ENCODE data around the gene ELK3. TPM values are rescaled to one million over a fixed set of nuclear protein-coding genes. Genes with fewer than 3 reads are reported as not detected.

The ELK3 gene
- total and polyA plus RNA-seq, 10 donors: 14.5 to 92.7 (median 52.9) TPM

DNA sequence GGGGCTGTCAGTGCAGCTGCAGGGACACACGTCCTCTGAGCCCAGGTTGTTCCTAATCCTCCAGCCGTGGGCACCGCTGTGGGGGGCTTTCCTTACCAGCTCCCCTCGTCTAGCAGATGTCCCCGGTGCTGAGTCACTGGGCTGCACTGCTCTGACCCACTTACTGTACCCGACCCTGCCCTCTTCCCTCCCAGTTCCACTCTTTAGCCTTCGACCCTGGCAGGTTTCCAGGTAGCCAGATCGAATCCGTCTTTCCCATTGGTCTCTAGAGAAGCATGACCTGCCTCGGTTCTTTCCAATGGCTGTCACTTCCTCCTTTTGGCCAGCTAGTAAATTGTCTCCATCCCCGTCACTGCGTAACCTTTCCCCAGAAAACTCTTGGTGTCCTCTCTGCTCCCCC lies 48.4 kb downstream of the ELK3 start:
- TF ChIP-seq, protein P1, sequence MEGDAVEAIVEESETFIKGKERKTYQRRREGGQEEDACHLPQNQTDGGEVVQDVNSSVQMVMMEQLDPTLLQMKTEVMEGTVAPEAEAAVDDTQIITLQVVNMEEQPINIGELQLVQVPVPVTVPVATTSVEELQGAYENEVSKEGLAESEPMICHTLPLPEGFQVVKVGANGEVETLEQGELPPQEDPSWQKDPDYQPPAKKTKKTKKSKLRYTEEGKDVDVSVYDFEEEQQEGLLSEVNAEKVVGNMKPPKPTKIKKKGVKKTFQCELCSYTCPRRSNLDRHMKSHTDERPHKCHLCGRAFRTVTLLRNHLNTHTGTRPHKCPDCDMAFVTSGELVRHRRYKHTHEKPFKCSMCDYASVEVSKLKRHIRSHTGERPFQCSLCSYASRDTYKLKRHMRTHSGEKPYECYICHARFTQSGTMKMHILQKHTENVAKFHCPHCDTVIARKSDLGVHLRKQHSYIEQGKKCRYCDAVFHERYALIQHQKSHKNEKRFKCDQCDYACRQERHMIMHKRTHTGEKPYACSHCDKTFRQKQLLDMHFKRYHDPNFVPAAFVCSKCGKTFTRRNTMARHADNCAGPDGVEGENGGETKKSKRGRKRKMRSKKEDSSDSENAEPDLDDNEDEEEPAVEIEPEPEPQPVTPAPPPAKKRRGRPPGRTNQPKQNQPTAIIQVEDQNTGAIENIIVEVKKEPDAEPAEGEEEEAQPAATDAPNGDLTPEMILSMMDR (IDR thresholded peaks at IDR 0.05 in 8 of 11, conservative IDR thresholded peaks at IDR 0.05 in 3 of 11): no peak
- TF ChIP-seq POLR2AphosphoS5 (IDR thresholded peaks at IDR 0.05): peak; percentile 24 to 52 (median 38)
- no peak for TF ChIP-seq POLR2A (IDR thresholded peaks at IDR 0.05)
- peak; percentile 67 for DNase-seq
- H3K36me3 ChIP-seq: peaks cover 3 to 43% (median 12%) of the 10 kb centered on the region in 6 donors
- H3K27ac ChIP-seq: peak overlapping the region in 7 of 8 donors; percentile 3 to 80 (median 65)
- H3K4me3 ChIP-seq: no peak overlapping the region
- intact Hi-C loops (cut with DNase I; ENCODE audit: low total_unique reads): no loop called here
- H3K27me3 ChIP-seq (replicated peaks in 1 of 7): no peaks in the 10 kb centered on the region
- no peaks in the 10 kb centered on the region for H3K9me3 ChIP-seq
- peaks cover 5 to 78% (median 52%) of the 10 kb centered on the region in 6 donors for H3K4me1 ChIP-seq
- WGBS, 5 donors: 52 to 69% (median 61%) methylated on average over 11 to 12 of the region's 12 CpGs

DNA sequence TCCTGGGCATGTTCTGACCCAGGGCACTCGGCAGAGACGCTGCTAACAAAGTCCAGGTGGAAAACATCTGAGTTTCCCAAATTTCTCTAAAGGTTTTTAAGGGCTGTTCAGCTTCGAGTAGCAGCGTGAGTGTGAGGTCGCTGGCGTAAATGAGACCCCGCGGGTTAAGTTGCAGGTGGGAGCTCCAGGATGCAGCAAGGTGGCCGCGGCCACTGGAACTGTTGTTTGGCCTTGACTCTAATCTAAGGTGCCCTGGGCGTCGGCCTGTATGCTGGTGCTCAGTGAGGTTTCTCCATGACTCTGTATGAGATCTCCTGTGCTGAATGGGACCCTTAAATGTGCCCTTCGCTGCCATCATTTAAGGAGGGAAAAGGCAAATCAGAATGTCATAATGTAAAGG lies 50.7 kb downstream of the ELK3 start:
- 73 to 88% (median 83%) methylated on average over 13 of the region's 13 CpGs for WGBS, 5 donors
- peak overlapping the region in 4 of 8 donors; percentile 5 to 48 (median 21) for H3K27ac ChIP-seq
- no peaks in the 10 kb centered on the region for H3K27me3 ChIP-seq (replicated peaks in 1 of 7)
- TF ChIP-seq, protein P1 (IDR thresholded peaks at IDR 0.05 in 8 of 11, conservative IDR thresholded peaks at IDR 0.05 in 3 of 11): no peak
- peak in 1 of 3 donors; percentile 23 for TF ChIP-seq POLR2AphosphoS5 (IDR thresholded peaks at IDR 0.05)
- intact Hi-C loops (cut with DNase I; ENCODE audit: low total_unique reads): no loop called here
- H3K4me1 ChIP-seq: peaks cover 0 to 75% (median 41%) of the 10 kb centered on the region in 6 donors
- H3K9me3 ChIP-seq: no peaks in the 10 kb centered on the region
- DNase-seq: peak; percentile 51
- H3K4me3 ChIP-seq: no peak overlapping the region
- H3K36me3 ChIP-seq: peaks cover 5 to 60% (median 23%) of the 10 kb centered on the region in 6 donors

DNA sequence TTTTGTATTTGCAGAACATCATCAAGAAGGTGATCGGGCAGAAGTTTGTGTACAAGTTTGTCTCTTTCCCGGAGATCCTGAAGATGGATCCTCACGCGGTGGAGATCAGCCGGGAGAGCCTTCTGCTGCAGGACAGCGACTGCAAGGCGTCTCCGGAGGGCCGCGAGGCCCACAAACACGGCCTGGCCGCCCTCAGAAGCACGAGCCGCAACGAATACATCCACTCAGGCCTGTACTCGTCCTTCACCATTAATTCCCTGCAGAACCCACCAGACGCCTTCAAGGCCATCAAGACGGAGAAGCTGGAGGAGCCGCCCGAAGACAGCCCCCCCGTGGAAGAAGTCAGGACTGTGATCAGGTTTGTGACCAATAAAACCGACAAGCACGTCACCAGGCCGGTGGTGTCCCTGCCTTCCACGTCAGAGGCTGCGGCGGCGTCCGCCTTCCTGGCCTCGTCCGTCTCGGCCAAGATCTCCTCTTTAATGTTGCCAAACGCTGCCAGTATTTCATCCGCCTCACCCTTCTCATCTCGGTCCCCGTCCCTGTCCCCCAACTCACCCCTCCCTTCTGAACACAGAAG lies 52.8 kb downstream of the ELK3 start:
- Histone ChIP-seq H3K9me3 (no peaks in the 10 kb centered on the region), H3K36me3 (peaks cover 5 to 75% (median 32%) of the 10 kb centered on the region in 6 donors), H3K27me3 (replicated peaks in 1 of 7) (no peaks in the 10 kb centered on the region), H3K4me1 (peaks cover 0 to 72% (median 26%) of the 10 kb centered on the region in 6 donors), H3K27ac (no peak overlapping the region), H3K4me3 (no peak overlapping the region)
- 94 to 96% (median 95%) methylated on average over 36 of the region's 36 CpGs for WGBS, 5 donors
- intact Hi-C loops (cut with DNase I; ENCODE audit: low total_unique reads): no loop called here
- DNase-seq: no peak
- TF ChIP-seq POLR2A (IDR thresholded peaks at IDR 0.05) (no peak), POLR2AphosphoS5 (IDR thresholded peaks at IDR 0.05) (peak in 1 of 3 donors; percentile 61)
- TF ChIP-seq, protein P1 (IDR thresholded peaks at IDR 0.05 in 8 of 11, conservative IDR thresholded peaks at IDR 0.05 in 3 of 11): no peak

DNA sequence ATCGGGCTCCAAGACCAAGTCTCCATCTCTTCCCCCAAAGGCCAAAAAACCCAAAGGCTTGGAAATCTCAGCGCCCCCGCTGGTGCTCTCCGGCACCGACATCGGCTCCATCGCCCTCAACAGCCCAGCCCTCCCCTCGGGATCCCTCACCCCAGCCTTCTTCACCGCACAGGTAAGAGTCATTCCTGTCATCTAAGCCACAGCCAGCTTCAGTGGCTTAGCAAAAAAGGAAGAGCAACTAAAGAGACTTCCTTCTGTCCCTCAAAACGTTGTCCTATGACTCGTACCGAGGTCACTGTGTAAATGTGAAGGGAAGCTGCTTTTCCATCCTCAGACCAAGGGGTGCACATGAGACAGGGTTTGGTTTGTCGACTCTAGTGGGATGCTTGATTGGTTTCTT lies 53.4 kb downstream of the ELK3 start:
- Histone ChIP-seq H3K9me3 (no peaks in the 10 kb centered on the region), H3K4me3 (no peak overlapping the region), H3K4me1 (peaks cover 0 to 67% (median 21%) of the 10 kb centered on the region in 6 donors), H3K36me3 (peaks cover 5 to 81% (median 34%) of the 10 kb centered on the region in 6 donors), H3K27me3 (replicated peaks in 1 of 7) (no peaks in the 10 kb centered on the region), H3K27ac (no peak overlapping the region)
- TF ChIP-seq POLR2A (IDR thresholded peaks at IDR 0.05) (no peak), POLR2AphosphoS5 (IDR thresholded peaks at IDR 0.05) (peak in 1 of 3 donors; percentile 5)
- TF ChIP-seq, protein P1 (IDR thresholded peaks at IDR 0.05 in 8 of 11, conservative IDR thresholded peaks at IDR 0.05 in 3 of 11): no peak
- no peak for DNase-seq
- intact Hi-C loops (cut with DNase I; ENCODE audit: low total_unique reads): no loop called here
- 72 to 88% (median 78%) methylated on average over 13 of the region's 13 CpGs for WGBS, 5 donors

All from spleen (tissue), 11 donors.